AG04450 (cell line): ENCODE measurements around the gene MEIKIN. TPM values are rescaled to one million over a fixed set of nuclear protein-coding genes. Genes with fewer than 3 reads are reported as not detected.
"Not testable (repeated sequence)": the region's sequence is repeated elsewhere in the genome, so short reads cannot be mapped to it uniquely, and the experiment has no call there.

Experiments used
- CTCF ChIA-PET: fragments of 300-600, 350-600 bp; formaldehyde crosslinking; extraction: SDS; loops from one replicate; lab custom pipeline; 2022; ENCODE audit warnings: antibody characterized with exemption, inconsistent platforms; lab: Charles Lee
- POLR2A ChIA-PET: fragments of 350-600 bp; formaldehyde crosslinking; extraction: SDS; loops from one replicate; lab custom pipeline; 2021; ENCODE audit warnings: antibody characterized with exemption, inconsistent platforms; lab: Yijun Ruan, JAX
- DNase-seq: peaks from one replicate; pipeline ENCODE4 v3.0.0-alpha.2; 2011; ENCODE audit warnings: low read depth, low spot score
- H3K27ac ChIP-seq: one replicate; pipeline ENCODE4 v1.5.1; 2012; ENCODE audit warnings: low read depth, low read length, control low read depth
- H3K27me3 ChIP-seq: one replicate; pipeline ENCODE4 v1.6.0; 2012; ENCODE audit warnings: low read length; ENCODE audit not compliant: control insufficient read depth, insufficient read depth
- H3K4me3 ChIP-seq: 2 replicates; pipeline ENCODE4 v1.5.1; 2011; ENCODE audit warnings: mild to moderate bottlenecking, low read depth, low read length, control low read depth
- H3K9me3 ChIP-seq: 2 replicates; pipeline ENCODE4 v1.5.1; 2012; ENCODE audit warnings: low read length; ENCODE audit not compliant: control insufficient read depth, insufficient read depth
- CTCF ChIP-seq: IDR thresholded peaks from 2 replicates; pipeline ENCODE4 v1.5.1; 2011; ENCODE audit warnings: low read depth, low read length, control low read depth, inconsistent platforms
- polyA plus RNA-seq: library from polyadenylated mRNA; depleted of rRNA; stranded (reverse); fragments of >200 nt; gene quantifications from 2 replicates; pipeline ENCODE4 v1.2.3, GENCODE V29; 2011

MEIKIN gene
- polyA plus RNA-seq, 1 experiment: not detected

GRCh38 chr5:131855452-131855851 is 90.0 kb downstream of the MEIKIN start:
- Histone ChIP-seq H3K9me3 (no peaks in the 10 kb centered on the region; the same call in 1 of the 2 replicates), H3K27me3 (peaks cover 2% of the 10 kb centered on the region), H3K4me3 (no peak overlapping the region), H3K27ac (no peak overlapping the region)
- TF ChIP-seq CTCF: no peak
- DNase-seq: no peak
- ChIA-PET POLR2A (no interaction called here), CTCF (no interaction called here)

GRCh38 chr5:131854134-131854533 is 91.3 kb downstream of the MEIKIN start:
- Histone ChIP-seq H3K27me3 (peaks cover 2% of the 10 kb centered on the region), H3K4me3 (no peak overlapping the region), H3K27ac (no peak overlapping the region), H3K9me3 (no peaks in the 10 kb centered on the region; the same call in none of the 2 replicates)
- ChIA-PET CTCF (no interaction called here), POLR2A (no interaction called here)
- DNase-seq: no peak
- no peak for TF ChIP-seq CTCF

GRCh38 chr5:131848662-131849061 is 96.8 kb downstream of the MEIKIN start:
- Histone ChIP-seq H3K9me3 (peaks cover 3% of the 10 kb centered on the region; the same call in 1 of the 2 replicates), H3K4me3 (no peak overlapping the region), H3K27me3 (no peaks in the 10 kb centered on the region), H3K27ac (no peak overlapping the region)
- CTCF ChIA-PET: no interaction called here
- TF ChIP-seq CTCF: no peak
- DNase-seq: no peak
- POLR2A ChIA-PET: no interaction called here

- CTCF ChIA-PET: no interaction called here
- POLR2A ChIA-PET: no interaction called here
- no peak for DNase-seq
- peaks cover 5% of the 10 kb centered on the region for H3K9me3 ChIP-seq
- H3K27me3 ChIP-seq: no peaks in the 10 kb centered on the region
- no peak overlapping the region for H3K4me3 ChIP-seq
- H3K27ac ChIP-seq: no peak overlapping the region
- TF ChIP-seq CTCF: no peak
These were observed 98.9 kb downstream of the MEIKIN start for GRCh38 chr5:131846536-131846935.

- no peak for TF ChIP-seq CTCF
- Histone ChIP-seq H3K27ac (no peak overlapping the region), H3K4me3 (no peak overlapping the region), H3K27me3 (no peaks in the 10 kb centered on the region), H3K9me3 (peaks cover 5% of the 10 kb centered on the region)
- ChIA-PET POLR2A (no interaction called here), CTCF (no interaction called here)
- DNase-seq: no peak
These were observed 99.6 kb downstream of the MEIKIN start for GRCh38 chr5:131845828-131846227.

- H3K9me3 ChIP-seq, H3K4me3 ChIP-seq, H3K27me3 ChIP-seq, POLR2A ChIA-PET, H3K27ac ChIP-seq, CTCF ChIA-PET, DNase-seq: not testable (repeated sequence)
These were observed 102.5 kb downstream of the MEIKIN start for GRCh38 chr5:131842971-131843370.

- H3K27me3 ChIP-seq, H3K27ac ChIP-seq, DNase-seq, POLR2A ChIA-PET, H3K9me3 ChIP-seq, H3K4me3 ChIP-seq, CTCF ChIA-PET: not testable (repeated sequence)
These were observed 112.8 kb downstream of the MEIKIN start for GRCh38 chr5:131832702-131833101.
